Peyer's patch (tissue), 4 donors: Measurements from ENCODE around the gene GCLC.

Experiments used
- CTCF ChIP-seq, 6 experiments: fragments of 450-650 bp in 4 of 6; fragments of 200-600 bp in 2 of 6; sonication (generic) in 1 of 6; IDR thresholded peaks; one replicate each; pipeline ENCODE4 v1.5.1; 2017 to 2019; ENCODE audit warnings: antibody characterized with exemption in 6 of 6, mild to moderate bottlenecking in 3 of 6, moderate library complexity in 1 of 6
- POLR2A ChIP-seq, 2 donors: fragments of 450-650 bp; IDR thresholded peaks; one replicate each; pipeline ENCODE4 v1.5.1; 2017; ENCODE audit warnings: antibody characterized with exemption in 2 of 2, mild to moderate bottlenecking in 2 of 2, moderate library complexity in 2 of 2

GRCh38 chr6:53536561-53536960 is 8.3 kb downstream of the GCLC start:
- TF ChIP-seq POLR2A (IDR thresholded peaks at IDR 0.05) (no peak), CTCF (IDR thresholded peaks at IDR 0.05) (no peak)
